K562 (cell line): ENCODE results near the gene MAGED1. TPM values are rescaled to one million over a fixed set of nuclear protein-coding genes. Genes with fewer than 3 reads are reported as not detected.

ENCODE experiments used
- ATAC-seq: fragments of 200-7000 bp; cut with Tn5 transposase; 3 replicates; pipeline ENCODE4 v1.9.1; 2020; ENCODE audit warnings: moderate library complexity
- BruUV-seq: library from RNA; stranded (reverse); fragments of 400-500 nt; replicated peaks from 2 replicates; lab custom pipeline; 2021; lab: Mats Ljungman, UMichigan
- CTCF ChIA-PET: fragments of 300-600 bp; formaldehyde crosslinking; extraction: SDS; loops from one replicate; lab custom pipeline; 2021; ENCODE audit warnings: low intra/inter-chr PET ratio; lab: Yijun Ruan, JAX
- POLR2A ChIA-PET: fragments of 300-600, 350-650 bp; sonication (Branson Sonifier 250); formaldehyde crosslinking; extraction: SDS; loops from one replicate; lab custom pipeline; 2021; ENCODE audit warnings: antibody characterized with exemption, inconsistent platforms; lab: Yijun Ruan, JAX
- DNase-seq, 4 experiments: peaks; one replicate each; pipeline versions ENCODE4 v3.0.0 to v3.0.0-alpha.2; 2011 to 2018; ENCODE audit warnings: low spot score in 3 of 4, mixed read lengths in 3 of 4; ENCODE audit errors: extremely low read depth in 1 of 4
- FAIRE-seq: peaks from 2 replicates; lab custom pipeline; 2011; peaks lifted over from hg19 to GRCh38; lab: Jason Lieb, UNC
- H2AFZ ChIP-seq: 2 replicates; pipeline ENCODE4 v1.6.0; 2011; ENCODE audit warnings: low read depth, low read length, control low read depth, inconsistent platforms
- H3K27ac ChIP-seq: fragments of 200-600 bp; 3 replicates; pipeline ENCODE4 v1.8.0; 2011; ENCODE audit warnings: low read depth, mild to moderate bottlenecking, control low read depth, inconsistent platforms, low read length, moderate library complexity, mixed read lengths; ENCODE audit errors: extremely low read depth
- H3K27me3 ChIP-seq, 2 experiments: fragments of 300-600 bp in 1 of 2; 2 replicates in 1 of 2; 3 replicates in 1 of 2; pipeline versions ENCODE4 v1.6.0 to v1.8.0; 2011; ENCODE audit warnings: inconsistent platforms in 2 of 2, low read length in 2 of 2, mild to moderate bottlenecking in 1 of 2, mixed read lengths in 1 of 2, moderate library complexity in 1 of 2; ENCODE audit not compliant: control insufficient read depth in 2 of 2, insufficient read depth in 2 of 2
- H3K36me3 ChIP-seq: fragments of 300-600 bp; 3 replicates; pipeline ENCODE4 v1.8.0; 2011; ENCODE audit warnings: mild to moderate bottlenecking, low read length, inconsistent platforms; ENCODE audit not compliant: control insufficient read depth, insufficient read depth
- H3K4me1 ChIP-seq, 2 experiments: fragments of 200-600 bp in 1 of 2; replicated peaks in 1 of 2; 2 replicates in 1 of 2; 3 replicates in 1 of 2; pipeline versions ENCODE4 v1.5.1 to v1.8.0; 2011; ENCODE audit warnings: inconsistent platforms in 2 of 2, low read length in 2 of 2, mild to moderate bottlenecking in 1 of 2, mixed read lengths in 1 of 2, moderate library complexity in 1 of 2; ENCODE audit not compliant: control insufficient read depth in 2 of 2, insufficient read depth in 2 of 2
- H3K4me2 ChIP-seq: 2 replicates; pipeline ENCODE4 v1.6.1; 2011; ENCODE audit warnings: low read length, control low read depth, inconsistent platforms, mixed read lengths; ENCODE audit not compliant: insufficient read depth
- H3K4me3 ChIP-seq: fragments of 200-600 bp; sonication (generic), shearing (Covaris generic); 2 replicates; pipeline ENCODE4 v1.5.1; 2016; ENCODE audit warnings: control low read depth, inconsistent platforms
- H3K79me2 ChIP-seq: fragments of 200-600 bp; 3 replicates; pipeline ENCODE4 v1.8.0; 2011; ENCODE audit warnings: low read length, inconsistent platforms; ENCODE audit not compliant: control insufficient read depth, insufficient read depth
- H3K9ac ChIP-seq, 2 experiments: 2 replicates each; pipeline versions ENCODE4 v1.6.0 to v1.6.1; 2011; ENCODE audit warnings: low read depth in 2 of 2, low read length in 2 of 2, control low read depth in 1 of 2, inconsistent platforms in 1 of 2, mild to moderate bottlenecking in 1 of 2, mixed read lengths in 1 of 2; ENCODE audit not compliant: insufficient read depth in 1 of 2
- H3K9me1 ChIP-seq: one replicate; pipeline ENCODE4 v1.6.0; 2011; ENCODE audit warnings: inconsistent platforms, mild to moderate bottlenecking, low read length, moderate library complexity; ENCODE audit not compliant: control insufficient read depth, insufficient read depth
- H3K9me3 ChIP-seq: replicated peaks from 2 replicates; pipeline ENCODE4 v1.5.1; 2011; ENCODE audit warnings: low read depth, low read length, inconsistent platforms; ENCODE audit not compliant: control insufficient read depth, insufficient read depth
- H4K20me1 ChIP-seq: replicated peaks from 2 replicates; pipeline ENCODE4 v1.6.1; 2011; ENCODE audit warnings: low read length, inconsistent platforms, mixed read lengths; ENCODE audit not compliant: control insufficient read depth, insufficient read depth
- ATF2 ChIP-seq: sonication (generic); formaldehyde crosslinking; IDR thresholded peaks from 2 replicates; pipeline ENCODE4 v1.8.1; 2022; ENCODE audit warnings: missing genetic modification reagents
- FOXP1 ChIP-seq: sonication (generic); formaldehyde crosslinking; IDR thresholded peaks from 2 replicates; pipeline ENCODE4 v1.8.0; 2022; ENCODE audit warnings: mild to moderate bottlenecking, missing genetic modification reagents
- HDAC2 ChIP-seq: fragments of 450-650 bp; IDR thresholded peaks from 2 replicates; pipeline ENCODE4 v1.6.1; 2016; ENCODE audit warnings: mild to moderate bottlenecking
- HINFP ChIP-seq: fragments of 450-650 bp; conservative IDR thresholded peaks from 2 replicates; pipeline ENCODE4 v1.6.1; 2016; ENCODE audit warnings: missing genetic modification characterization, low read depth, mild to moderate bottlenecking, control low read depth, missing compliant biosample characterization
- NCOA1 ChIP-seq: fragments of 450-650 bp; IDR thresholded peaks from 2 replicates; pipeline ENCODE4 v1.6.1; 2016; ENCODE audit warnings: low read depth
- PHB ChIP-seq: fragments of 250-450 bp; sonication (Bioruptor Pico); IDR thresholded peaks from 2 replicates; pipeline ENCODE4 v1.5.0; 2021
- RERE ChIP-seq: sonication (generic); formaldehyde crosslinking; IDR thresholded peaks from 2 replicates; pipeline ENCODE4 v1.8.0; 2023; ENCODE audit warnings: missing genetic modification reagents, mild to moderate bottlenecking, borderline replicate concordance
- RFX5 ChIP-seq: IDR thresholded peaks from 2 replicates; pipeline ENCODE4 v1.6.1; 2011; ENCODE audit warnings: low read depth, mild to moderate bottlenecking, improper control_type of control experiment, low read length
- SIRT6 ChIP-seq: IDR thresholded peaks from one replicate; pipeline ENCODE4 v1.6.1; 2012; ENCODE audit warnings: low read depth, mild to moderate bottlenecking, control low read depth, inconsistent platforms, low read length, moderate library complexity
- SPI1 ChIP-seq: IDR thresholded peaks from 2 replicates; pipeline ENCODE4 v1.6.1; 2011; ENCODE audit warnings: low read depth, low read length, control low read depth, borderline replicate concordance
- XRCC4 ChIP-seq: IDR thresholded peaks from one replicate; pipeline ENCODE4 v1.6.1; 2011; ENCODE audit not compliant: insufficient read depth, insufficient read length; ENCODE audit errors: extremely low read depth
- YY1 ChIP-seq, 3 experiments: IDR thresholded peaks; 2 replicates each; pipeline ENCODE4 v1.6.1; 2011; ENCODE audit warnings: low read length in 2 of 3, mild to moderate bottlenecking in 2 of 3, moderate library complexity in 2 of 3, borderline replicate concordance in 1 of 3, control low read depth in 1 of 3, low read depth in 1 of 3; ENCODE audit not compliant: insufficient read depth in 3 of 3, insufficient replicate concordance in 2 of 3, control insufficient read depth in 1 of 3, insufficient read length in 1 of 3; ENCODE audit errors: extremely low read depth in 1 of 3
- ZFP1 ChIP-seq: fragments of 450-650 bp; formaldehyde crosslinking; IDR thresholded peaks from 2 replicates; pipeline ENCODE4 v1.4.0; 2020; ENCODE audit warnings: mild to moderate bottlenecking, mixed read lengths
- ZNF699 ChIP-seq: fragments of 250-450 bp; sonication (Bioruptor Pico); IDR thresholded peaks from 2 replicates; pipeline ENCODE4 v1.8.0; 2021; ENCODE audit warnings: mild to moderate bottlenecking, moderate library complexity; ENCODE audit not compliant: insufficient replicate concordance
- in situ Hi-C: fragments of 300-500 bp; cut with MboI; formaldehyde crosslinking; loops from 4 replicates; pipeline ENCODE4 v1.15.0; 2018; ENCODE audit warnings: inconsistent platforms, mixed read lengths
- intact Hi-C: fragments of 100-400 bp; cut with micrococcal nuclease; formaldehyde crosslinking; loops from 2 replicates; pipeline ENCODE4 v1.14.2; 2022
- polyA plus RNA-seq, 8 experiments: library from polyadenylated mRNA; depleted of rRNA in 4 of 8; stranded (reverse) in 5 of 8; unstranded in 3 of 8; fragments of >200 nt; fragmentation: Nextera tagmentation in 2 of 8; fragmentation: Illumina TruSeq in 1 of 8; extraction: Ambion mirVana in 2 of 8; extraction: Trizol in 1 of 8; gene quantifications; 2 replicates each; pipeline versions ENCODE4 v1.2.1 to v1.2.3, GENCODE V29; 2011 to 2014; ENCODE audit warnings: inconsistent platforms in 1 of 8, missing spikeins in 1 of 8
- total RNA-seq, 7 experiments: library from RNA; depleted of rRNA in 6 of 7; stranded (reverse); fragments of >200 nt in 6 of 7; fragmentation: Illumina TruSeq in 2 of 7; extraction: Trizol in 2 of 7; gene quantifications; 2 replicates each; pipeline versions ENCODE4 v1.2.1 to v1.2.3, GENCODE V29; 2011 to 2021; ENCODE audit warnings: low replicate concordance in 1 of 7

MAGED1 gene
- total and polyA plus RNA-seq, 9 of the 15 experiments (the other 6 are each of a cell fraction or from before 2014, with no cell fraction given): 5.7 to 41.2 (median 12.7) TPM

- BruUV-seq: no TSS peak
- Histone ChIP-seq H3K36me3 (no peaks in the 10 kb centered on the region), H3K9me1 (no peaks in the 10 kb centered on the region), H3K4me3 (no peak overlapping the region), H3K27ac (no peak overlapping the region), H3K79me2 (no peaks in the 10 kb centered on the region), H3K9ac (no peak overlapping the region), H3K27me3 (no peaks in the 10 kb centered on the region), H3K4me2 (no peak overlapping the region), H3K9me3 (no peaks in the 10 kb centered on the region), H4K20me1 (no peaks in the 10 kb centered on the region), H2AFZ (no peak overlapping the region), H3K4me1 (no peaks in the 10 kb centered on the region)
- ChIA-PET CTCF (no interaction called here), POLR2A (no interaction called here)
- in situ Hi-C loops (no loop called here), intact Hi-C loops (no loop called here)
- FAIRE-seq (no peak), ATAC-seq (no peak), DNase-seq (no peak)
- no peak for TF ChIP-seq NCOA1
- no peak for TF ChIP-seq YY1 (IDR thresholded peaks at IDR 0.05; ENCODE audit: borderline replicate concordance in 1 of 3, control insufficient read depth in 1 of 3, extremely low read depth in 1 of 3, insufficient read depth in 3 of 3, insufficient read length in 1 of 3, insufficient replicate concordance in 2 of 3, low read depth in 1 of 3, low read length in 2 of 3)
- no peak for TF ChIP-seq SPI1
- TF ChIP-seq ATF2: no peak
- TF ChIP-seq ZFP1 (CRISPR knock-in tag): no peak
- TF ChIP-seq SIRT6: no peak
- no peak for TF ChIP-seq HDAC2
- TF ChIP-seq PHB (CRISPR knock-in tag): no peak
- TF ChIP-seq FOXP1 (CRISPR knock-in tag): no peak
- no peak for TF ChIP-seq RFX5
- TF ChIP-seq ZNF699 (CRISPR knock-in tag): no peak
- no peak for TF ChIP-seq XRCC4
- TF ChIP-seq HINFP (tag): no peak
- TF ChIP-seq RERE (CRISPR knock-in tag): no peak
These were observed 3.6 kb upstream of the MAGED1 start for GRCh38 chrX:51889851-51890250.
